HG02938 (cell line): Measurements from ENCODE around the gene HELZ.
"Not testable (repeated sequence)": the region's sequence is repeated elsewhere in the genome, so short reads cannot be mapped to it uniquely, and the experiment has no call there.

Experiments
- ATAC-seq: cut with Tn5 transposase; IDR thresholded peaks from one replicate; pipeline ENCODE4 v1.9.1; 2021; ENCODE audit warnings: mild to moderate bottlenecking, moderate library complexity; ENCODE audit not compliant: unreplicated experiment

The HELZ gene

DNA sequence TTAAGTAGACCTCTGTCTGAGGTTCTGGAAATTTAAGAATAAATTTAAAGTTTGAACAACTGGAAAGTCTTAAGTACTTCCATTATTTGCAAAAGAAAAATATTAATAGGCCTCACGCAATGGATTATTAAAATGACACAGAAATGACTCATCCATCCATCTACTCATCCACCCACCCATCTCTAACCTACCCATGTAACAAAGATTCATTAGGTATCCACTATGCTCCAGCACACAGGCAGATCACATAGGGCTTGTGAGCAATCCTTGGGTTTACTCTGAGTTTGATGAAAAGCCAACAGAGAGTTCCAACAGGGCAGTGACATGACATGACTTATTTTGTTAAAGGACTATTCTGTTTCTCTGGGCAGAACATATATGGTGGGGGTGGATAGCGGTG, 93.3 kb downstream of the HELZ start:
- ATAC-seq: no peak

DNA sequence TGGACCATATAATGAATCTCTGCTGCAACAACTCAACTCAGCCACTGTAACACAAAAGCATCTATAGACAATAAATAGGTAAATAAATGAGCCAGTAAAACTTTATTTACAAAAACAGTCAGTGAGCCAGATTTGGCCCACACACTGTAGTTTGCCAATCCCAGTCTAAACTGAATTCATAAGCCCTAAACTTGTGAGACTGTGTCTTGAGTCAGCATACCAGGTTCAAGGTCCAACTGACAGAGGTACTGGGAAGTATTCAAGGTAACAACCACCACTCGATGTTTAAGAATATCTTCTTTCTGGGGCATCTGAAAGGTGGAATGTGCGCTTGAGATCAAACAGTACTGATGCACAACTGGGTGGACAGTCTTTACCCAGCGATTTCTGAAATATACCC, 94.2 kb downstream of the HELZ start:
- no peak for ATAC-seq

DNA sequence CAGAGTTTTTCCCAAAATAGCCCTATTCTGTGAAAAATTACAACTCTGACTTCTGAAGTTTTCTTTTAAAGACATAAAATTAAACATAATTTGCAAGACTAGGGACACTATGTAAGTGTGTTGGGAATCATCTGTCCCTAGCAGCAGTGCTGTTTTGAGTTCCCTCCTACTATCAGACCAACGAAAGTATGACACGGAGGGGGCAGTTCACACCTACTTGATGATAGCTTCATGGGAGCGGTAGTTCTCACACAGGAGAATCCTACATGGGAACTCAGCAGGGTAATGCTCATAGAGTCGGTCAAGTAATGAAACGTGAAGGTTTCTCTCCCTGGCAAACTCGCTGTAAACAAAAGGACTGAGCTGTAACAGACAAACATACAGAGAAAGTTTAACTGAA, 96.6 kb downstream of the HELZ start:
- ATAC-seq: no peak

GRCh38 chr17:67145183-67145805, 99.7 kb downstream of the HELZ start:
- ATAC-seq: no peak

GRCh38 chr17:67143318-67143717, 101.7 kb downstream of the HELZ start:
- no peak for ATAC-seq

DNA sequence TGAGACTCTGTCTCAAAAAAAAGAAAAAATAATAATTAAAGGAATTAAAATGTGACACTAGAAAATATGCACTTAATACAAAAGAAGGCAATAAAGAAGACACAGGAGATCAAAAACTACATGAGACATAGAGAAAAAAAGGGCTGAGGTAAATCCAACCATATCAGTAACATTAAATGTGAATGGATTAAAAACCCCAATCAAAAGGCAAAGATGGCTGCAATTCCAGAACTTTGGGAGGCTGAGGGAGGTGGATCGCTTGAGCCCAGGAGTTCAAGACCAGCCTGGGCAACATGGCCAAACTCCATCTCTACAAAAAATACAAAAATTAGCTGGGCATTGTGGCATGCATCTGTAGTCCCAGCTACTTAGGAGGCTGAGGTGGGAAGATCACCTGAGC, 103.0 kb downstream of the HELZ start:
- ATAC-seq: not testable (repeated sequence)

DNA sequence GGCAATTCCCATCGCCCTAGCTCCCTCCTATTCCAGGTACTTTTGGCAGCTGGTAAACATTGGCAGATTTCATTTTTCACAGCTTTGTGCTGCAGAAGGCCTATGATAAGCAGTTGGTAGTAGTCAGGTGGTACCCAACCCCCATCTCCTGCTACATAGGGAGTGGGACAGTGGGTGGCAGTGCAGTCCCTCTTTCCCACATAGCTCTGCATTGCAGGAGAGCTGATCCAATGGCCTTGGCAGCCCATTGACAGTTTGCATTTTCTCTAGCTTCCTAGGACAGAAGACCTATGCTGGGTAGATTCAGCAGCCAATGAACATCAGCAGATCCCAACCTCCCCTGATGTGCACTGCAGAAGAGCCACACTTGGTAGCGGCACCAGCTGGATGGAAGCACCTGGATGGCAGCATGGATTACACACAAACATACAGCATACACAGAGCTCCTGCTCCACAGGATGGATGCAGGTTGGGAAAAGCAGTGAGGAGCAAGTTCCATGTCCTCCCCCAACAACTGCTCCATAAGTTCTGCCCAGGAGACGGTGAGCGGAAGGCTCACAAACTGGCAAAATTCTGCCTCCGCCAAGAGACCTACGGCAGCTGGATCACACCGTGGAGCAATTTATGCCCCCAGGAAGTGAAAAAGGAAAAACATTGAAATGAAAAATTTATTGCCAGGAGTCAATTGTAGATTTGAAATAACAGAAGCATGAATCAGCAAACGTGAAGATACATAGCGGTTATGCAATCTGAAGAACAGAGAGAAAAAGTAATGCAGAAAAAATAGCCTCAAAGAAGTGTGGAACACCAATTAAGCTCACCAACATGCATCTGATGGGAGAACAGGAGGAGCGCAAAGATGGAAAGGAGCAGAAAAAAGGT, 105.0 kb downstream of the HELZ start:
- no peak for ATAC-seq

GRCh38 chr17:67139289-67139688, 105.7 kb downstream of the HELZ start:
- no peak for ATAC-seq

GRCh38 chr17:67138392-67138791, 106.6 kb downstream of the HELZ start:
- ATAC-seq: no peak

DNA sequence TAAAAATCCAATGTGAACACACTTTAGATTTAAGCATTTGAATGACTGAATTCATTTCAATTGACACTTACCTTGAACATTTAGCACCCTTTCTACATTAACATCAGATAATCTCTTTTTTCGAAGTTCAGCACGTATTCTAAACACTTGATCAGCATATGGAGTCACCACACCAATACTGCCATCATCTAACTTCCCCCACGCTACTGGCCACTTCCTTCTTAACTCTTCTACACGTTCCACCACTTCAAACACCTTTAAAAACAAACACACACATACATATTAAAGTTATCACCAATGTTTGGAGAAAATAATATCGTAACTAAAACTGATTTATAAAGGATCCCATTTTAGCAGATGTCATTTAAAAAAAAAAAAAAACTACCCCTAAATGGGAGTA, 107.1 kb downstream of the HELZ start:
- ATAC-seq: no peak

GRCh38 chr17:67137026-67137370, 108.0 kb downstream of the HELZ start:
- no peak for ATAC-seq

DNA sequence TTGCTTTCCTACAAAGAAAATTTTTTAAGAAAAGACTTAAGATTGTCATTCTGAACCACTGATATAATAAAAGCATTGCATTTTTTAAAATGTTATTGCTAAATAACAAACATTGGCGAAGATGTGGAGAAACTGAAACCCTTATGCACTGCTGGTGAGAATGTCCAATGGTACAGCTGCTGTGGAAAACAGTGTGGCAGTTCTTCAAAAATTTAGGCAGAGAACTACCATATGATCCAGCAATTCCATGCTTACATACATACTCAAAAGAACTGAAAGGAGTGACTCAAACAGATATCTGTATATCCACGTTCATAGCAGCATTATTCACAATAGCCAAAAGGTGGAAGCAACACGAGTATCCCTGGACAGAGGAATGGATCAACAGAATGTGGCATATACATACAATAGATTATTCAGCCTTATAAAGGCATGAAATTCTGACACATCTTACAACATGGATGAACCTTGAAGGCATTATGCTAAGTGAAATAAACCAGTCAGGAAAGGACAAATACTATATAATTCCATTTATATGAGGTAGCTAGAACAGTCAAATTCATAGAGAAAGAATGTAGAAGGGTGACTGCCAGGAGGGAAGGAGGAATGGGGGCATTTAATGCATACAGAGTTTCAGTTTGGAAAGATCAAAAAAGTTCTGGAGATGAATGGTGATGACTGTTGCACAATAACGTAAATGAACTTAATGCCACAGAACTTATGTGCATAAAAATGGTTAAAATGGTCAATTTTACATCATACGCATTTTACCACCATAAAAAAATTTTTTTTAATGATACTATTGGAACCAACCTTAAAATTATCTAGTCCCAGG, 108.6 kb downstream of the HELZ start:
- ATAC-seq: no peak

DNA sequence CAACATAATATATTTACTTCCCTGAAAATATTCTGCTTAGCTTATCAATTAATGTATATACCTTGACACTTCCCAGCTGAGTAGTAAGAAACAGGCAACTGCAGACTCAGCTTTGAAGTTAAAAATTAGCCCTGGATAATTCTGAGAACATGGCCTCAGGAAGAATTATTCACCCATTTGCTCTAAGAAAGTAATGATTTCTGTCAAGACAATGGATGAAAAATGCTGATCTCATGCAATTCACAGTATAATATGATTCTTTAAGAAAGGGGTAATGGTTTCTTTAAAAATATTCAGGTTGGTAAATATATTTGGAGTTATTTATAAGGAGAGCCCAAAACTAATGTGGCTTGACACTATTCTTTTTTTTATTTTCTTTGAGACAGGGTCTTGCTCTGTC, 111.8 kb downstream of the HELZ start:
- ATAC-seq: no peak

GRCh38 chr17:67132366-67132765, 112.6 kb downstream of the HELZ start:
- ATAC-seq: no peak

DNA sequence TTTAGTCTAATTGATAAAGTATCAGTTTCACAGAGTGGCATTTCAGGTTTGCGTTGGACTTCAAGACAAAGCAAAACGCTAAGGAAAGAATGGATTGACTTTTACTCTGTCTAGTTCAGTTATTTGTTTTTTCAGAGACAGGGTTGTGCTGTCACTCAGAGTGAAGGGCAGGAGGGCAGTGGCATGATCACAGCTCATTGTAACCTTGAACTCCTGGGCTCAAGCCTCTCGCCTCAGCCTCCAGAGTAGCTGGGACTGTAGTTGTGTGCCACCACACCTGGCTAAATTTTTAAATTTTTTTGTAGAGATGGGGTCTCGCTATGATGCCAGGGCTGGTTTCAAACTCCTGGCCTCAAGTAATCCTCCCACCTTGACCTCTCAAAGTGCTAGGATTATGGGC, 114.2 kb downstream of the HELZ start:
- no peak for ATAC-seq

- ATAC-seq: no peak
Observed at GRCh38 chr17:67129283-67129682, 115.7 kb downstream of the HELZ start.

- no peak for ATAC-seq
Observed at GRCh38 chr17:67128700-67129099, 116.3 kb downstream of the HELZ start.

DNA sequence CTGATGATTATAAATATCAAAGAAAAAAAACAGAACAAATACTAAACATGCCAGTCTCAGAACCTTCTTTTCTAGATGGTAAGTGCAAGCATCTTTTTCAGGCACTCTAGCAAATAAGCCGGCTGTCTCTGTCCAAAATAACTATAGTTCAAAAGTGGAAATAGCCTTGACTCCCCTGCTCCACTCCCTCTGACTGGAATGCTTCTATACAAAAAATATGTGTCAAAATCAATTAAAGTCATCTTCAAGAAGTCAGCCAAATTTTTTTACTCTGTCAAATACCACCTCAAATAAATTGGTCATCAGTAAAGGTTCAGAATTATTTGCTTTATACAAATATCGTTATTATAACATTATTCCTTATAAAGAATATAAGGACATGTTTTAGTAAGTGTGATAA, 117.1 kb downstream of the HELZ start:
- no peak for ATAC-seq

- ATAC-seq: no peak
Observed at GRCh38 chr17:67126983-67127382, 118.0 kb downstream of the HELZ start.

GRCh38 chr17:67126543-67126942, 118.5 kb downstream of the HELZ start:
- ATAC-seq: not testable (repeated sequence)

DNA sequence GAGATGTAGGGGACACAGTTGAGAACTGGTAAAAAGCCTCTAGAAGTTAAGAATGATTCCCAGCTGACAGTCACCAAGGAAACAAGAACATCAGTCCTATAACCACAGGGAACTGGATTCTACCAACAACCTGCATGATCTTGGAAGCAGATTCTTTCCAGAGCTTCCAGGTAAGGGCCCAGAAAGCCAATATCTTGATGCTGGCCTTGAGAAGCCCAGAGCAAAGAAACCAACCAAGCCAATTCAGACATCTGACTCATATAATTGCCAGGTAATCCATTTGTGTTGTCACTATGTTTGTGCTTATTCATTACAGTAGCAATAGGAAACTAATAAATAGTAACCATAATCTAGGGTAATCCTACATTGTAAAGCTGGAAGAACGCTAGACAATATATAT, 119.1 kb downstream of the HELZ start:
- ATAC-seq: no peak

GRCh38 chr17:67125417-67125816, 119.6 kb downstream of the HELZ start:
- ATAC-seq: no peak
